WI38 (cell line): ENCODE results near the gene PIK3R1.

Source experiments
- H3K4me3 ChIP-seq: 2 replicates; pipeline ENCODE4 v1.5.1; 2011; ENCODE audit warnings: low read depth, mild to moderate bottlenecking, control low read depth, low read length
- TF ChIP-seq, protein P1 (sequence below): IDR thresholded peaks from 2 replicates; pipeline ENCODE4 v1.5.1; 2012; ENCODE audit warnings: low read depth, mild to moderate bottlenecking, control low read depth, low read length

Gene PIK3R1

DNA sequence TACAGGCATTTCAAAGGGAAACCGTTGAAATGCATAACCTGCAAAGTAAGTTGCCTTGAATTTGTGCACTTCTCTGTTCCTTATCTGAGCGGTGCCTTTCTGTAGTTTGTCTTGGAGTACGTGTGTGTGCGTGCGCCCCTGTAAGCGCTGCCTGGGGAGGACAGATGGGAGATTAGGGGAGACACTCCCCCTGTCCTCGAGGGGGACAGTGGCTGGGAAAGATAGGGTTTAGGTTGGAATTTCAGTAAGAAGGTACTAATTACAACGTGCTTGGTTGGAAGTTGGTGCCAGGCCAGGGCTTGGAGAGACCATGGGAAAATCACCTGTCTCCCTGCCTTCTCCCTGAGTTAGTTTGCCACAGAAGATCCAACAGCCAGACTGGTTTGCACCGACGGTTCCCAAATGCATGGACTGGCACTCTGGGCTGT is 73.2 kb downstream of the PIK3R1 start:
- peak overlapping the region; percentile 63 for H3K4me3 ChIP-seq
- TF ChIP-seq, protein P1, sequence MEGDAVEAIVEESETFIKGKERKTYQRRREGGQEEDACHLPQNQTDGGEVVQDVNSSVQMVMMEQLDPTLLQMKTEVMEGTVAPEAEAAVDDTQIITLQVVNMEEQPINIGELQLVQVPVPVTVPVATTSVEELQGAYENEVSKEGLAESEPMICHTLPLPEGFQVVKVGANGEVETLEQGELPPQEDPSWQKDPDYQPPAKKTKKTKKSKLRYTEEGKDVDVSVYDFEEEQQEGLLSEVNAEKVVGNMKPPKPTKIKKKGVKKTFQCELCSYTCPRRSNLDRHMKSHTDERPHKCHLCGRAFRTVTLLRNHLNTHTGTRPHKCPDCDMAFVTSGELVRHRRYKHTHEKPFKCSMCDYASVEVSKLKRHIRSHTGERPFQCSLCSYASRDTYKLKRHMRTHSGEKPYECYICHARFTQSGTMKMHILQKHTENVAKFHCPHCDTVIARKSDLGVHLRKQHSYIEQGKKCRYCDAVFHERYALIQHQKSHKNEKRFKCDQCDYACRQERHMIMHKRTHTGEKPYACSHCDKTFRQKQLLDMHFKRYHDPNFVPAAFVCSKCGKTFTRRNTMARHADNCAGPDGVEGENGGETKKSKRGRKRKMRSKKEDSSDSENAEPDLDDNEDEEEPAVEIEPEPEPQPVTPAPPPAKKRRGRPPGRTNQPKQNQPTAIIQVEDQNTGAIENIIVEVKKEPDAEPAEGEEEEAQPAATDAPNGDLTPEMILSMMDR = no peak

DNA sequence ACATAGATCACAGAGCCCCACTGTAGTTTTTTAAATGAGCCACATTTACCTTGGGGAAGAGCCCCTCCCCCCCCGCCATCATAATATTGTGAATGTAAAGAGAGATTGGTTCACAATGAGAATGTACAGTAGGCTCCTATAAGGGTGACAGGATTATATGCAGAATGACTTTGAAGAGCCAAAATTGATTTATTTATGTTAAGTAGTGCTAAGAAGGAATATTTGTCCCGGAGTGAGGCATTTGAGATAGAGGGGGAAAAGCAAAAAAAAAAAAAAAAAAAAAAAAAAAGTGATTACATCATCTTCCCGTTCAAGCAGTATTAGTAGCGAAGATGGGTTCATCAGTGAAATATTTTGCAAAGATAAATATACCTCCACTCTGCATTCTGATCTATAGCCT is 73.9 kb downstream of the PIK3R1 start:
- peak overlapping the region; percentile 63 for H3K4me3 ChIP-seq
- TF ChIP-seq, protein P1 = no peak

DNA sequence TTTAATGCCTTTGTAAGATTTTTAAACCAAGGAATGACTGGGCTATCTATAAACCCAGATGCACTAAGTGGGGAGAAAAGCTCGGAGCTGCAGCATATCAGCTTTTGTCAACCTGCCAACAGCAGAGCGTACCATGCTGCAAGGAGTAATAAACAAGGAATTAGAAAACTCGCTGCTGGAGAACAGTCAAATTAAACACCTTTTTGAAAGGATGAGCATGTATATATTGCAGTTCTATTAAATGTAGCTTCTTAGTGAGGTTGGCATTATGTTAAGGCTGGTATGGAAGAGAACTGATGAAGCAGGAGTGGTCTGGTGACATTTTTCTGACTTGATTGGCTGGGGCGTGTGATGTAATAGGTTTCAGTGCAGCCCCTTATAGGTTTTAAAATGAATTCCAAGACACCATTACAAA is 74.7 kb downstream of the PIK3R1 start:
- TF ChIP-seq, protein P1 = no peak
- H3K4me3 ChIP-seq = no peak overlapping the region

DNA sequence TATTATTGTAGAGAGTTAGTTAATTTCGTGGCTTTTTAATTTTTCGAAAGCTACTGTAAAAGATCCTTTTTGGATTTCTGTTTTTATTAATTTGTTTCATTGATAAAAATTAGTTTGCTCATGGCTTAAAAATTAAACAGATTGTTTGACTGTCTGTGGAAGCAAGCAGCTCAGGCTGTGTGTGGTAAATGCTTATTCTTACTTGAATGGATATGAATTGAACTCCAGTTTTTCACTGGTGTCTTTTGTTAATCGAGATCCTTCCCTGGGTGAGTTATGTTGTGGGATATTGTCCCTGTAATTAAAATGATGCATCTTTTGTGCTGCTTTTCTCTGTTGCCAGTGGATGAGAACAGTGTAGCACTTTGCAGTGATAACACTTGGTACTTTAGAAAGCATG is 75.3 kb downstream of the PIK3R1 start:
- no peak overlapping the region for H3K4me3 ChIP-seq
- TF ChIP-seq, protein P1 = no peak

- TF ChIP-seq, protein P1 = no peak
- H3K4me3 ChIP-seq = no peak overlapping the region
Measured at GRCh38 chr5:68292316-68292715, 76.8 kb downstream of the PIK3R1 start.

GRCh38 chr5:68295772-68296171 is 80.2 kb downstream of the PIK3R1 start:
- H3K4me3 ChIP-seq = no peak overlapping the region
- TF ChIP-seq, protein P1 = no peak

DNA sequence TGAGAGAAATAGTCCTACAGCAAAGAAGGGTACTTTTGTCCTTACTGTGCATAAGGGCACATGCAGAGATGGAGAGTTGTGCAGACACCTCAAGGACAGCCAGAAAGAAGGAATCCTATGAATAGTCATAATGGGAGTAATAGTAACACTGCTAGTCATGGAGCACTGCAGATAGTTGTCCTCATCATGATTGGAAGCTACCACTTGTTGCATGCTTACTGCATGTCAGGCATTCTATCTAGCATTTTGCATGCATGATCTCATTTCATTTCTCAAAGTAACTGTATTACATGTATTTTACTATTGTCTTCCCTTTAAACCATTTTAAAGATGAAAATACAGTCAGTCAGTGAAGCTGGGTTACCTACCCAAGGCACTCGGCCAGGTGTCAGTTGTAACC is 81.3 kb downstream of the PIK3R1 start:
- H3K4me3 ChIP-seq = no peak overlapping the region
- TF ChIP-seq, protein P1 = no peak
